HG02884 (cell line): Measurements from ENCODE around the gene PIK3C2B.

Experiments
- ATAC-seq: cut with Tn5 transposase; IDR thresholded peaks from one replicate; pipeline ENCODE4 v1.9.1; 2021; ENCODE audit warnings: mild to moderate bottlenecking, moderate library complexity; ENCODE audit not compliant: unreplicated experiment

The PIK3C2B gene

GRCh38 chr1:204478921-204479320, 15.7 kb downstream of the PIK3C2B start:
- no peak for ATAC-seq

DNA sequence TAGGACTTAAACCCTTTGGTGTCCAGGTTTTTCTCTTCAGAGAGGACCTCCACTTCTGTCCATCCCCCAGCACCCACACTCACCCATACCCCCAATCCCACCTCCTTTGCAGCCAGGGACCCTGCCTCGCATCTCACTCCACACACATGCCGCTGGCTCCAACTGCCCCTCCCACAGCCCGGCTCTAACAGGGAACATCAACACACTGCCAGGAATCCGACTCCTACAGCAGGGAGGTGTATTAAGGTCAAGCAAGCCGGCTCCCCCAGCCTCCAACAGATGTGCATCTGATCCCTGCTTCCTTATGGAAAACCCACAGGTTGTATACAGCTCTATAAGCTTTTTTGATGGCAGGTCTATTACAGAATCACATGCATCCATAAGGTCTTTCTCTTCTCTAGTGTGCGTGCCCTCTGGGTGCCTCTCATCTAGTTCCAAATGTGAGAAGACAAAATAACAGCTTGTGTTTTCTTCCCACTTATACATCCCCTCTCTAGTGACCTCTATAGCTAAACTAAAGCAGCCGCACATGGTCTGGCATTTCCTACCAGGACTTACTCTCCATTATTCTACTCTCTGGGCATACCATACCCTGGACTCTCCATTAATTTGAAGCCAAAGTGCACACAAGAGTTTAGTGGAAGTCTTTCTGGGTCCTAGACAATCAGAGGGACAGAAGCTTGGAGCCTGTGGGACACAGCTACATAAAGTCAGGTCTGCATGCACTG, 16.3 kb downstream of the PIK3C2B start:
- ATAC-seq: no peak

DNA sequence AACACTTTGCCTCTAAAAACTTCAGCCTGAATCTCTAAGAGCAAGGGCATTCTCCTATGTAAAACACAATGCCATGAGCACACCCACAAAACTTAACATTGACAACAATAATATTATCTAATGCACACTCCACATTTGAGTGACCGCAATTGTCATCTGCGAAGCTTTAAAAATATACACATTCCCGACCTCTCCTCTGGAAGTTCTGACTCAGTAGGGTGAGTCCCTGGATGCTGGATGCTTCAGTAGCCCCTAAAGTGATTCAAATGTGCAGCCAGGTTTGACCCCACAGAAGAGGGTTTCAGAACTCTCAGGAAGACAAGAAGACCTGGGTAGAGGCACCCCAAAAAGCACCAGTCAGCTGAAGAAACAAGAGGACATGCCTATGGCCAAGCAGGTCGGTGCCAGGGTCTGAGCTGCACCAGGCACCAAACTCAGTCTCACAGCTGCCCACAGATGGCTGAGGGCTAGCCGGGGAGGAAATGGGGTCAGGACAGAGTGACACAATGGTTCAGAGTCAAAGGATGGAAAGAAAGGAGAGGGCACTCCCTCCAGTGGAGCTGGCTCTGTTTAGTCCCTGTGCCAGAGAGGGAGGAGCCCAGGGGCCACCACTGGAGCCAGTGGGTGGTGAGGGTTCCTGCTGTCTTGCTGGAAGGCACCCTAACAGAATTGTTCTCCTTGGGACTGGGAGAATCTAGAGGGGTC, 17.4 kb downstream of the PIK3C2B start:
- ATAC-seq: no peak

- ATAC-seq: no peak
These were observed 18.0 kb downstream of the PIK3C2B start for GRCh38 chr1:204476563-204476962.

DNA sequence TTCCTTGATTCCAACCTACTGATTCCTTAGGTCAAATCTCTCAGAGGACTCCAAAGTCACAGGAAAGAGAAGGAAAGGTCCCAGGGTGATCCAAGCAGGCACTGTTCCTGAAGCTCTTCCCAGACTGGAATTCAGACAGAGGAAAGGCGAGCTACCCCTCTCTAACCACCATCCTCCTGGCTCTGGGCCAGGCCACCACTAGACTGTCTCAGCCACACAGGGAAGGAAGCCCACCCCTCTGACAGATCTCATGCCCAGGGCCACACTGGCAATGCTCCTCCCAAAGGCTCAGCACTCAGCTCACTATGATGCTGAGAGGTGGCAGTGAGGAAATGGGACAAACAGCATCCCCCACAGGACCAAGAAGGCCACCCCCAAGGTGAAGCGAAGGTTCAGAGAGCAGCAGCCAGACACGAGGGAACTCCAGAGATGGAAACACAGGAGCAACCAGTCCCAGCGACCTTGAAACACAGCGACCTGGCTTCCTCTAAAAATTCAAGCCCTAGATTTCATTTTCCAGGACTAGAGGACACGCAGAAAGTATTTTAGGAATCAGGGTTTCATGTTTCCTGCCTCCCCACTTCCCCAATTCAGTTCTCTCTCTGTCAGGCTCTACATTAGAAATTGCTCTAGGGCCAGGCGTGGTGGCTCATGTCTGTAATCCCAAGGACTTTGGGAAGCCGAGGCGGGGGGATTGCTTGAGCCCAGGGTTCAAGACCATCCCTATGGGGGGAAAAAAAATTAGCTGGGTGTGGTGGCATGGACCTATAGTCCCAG, 18.8 kb downstream of the PIK3C2B start:
- no peak for ATAC-seq

DNA sequence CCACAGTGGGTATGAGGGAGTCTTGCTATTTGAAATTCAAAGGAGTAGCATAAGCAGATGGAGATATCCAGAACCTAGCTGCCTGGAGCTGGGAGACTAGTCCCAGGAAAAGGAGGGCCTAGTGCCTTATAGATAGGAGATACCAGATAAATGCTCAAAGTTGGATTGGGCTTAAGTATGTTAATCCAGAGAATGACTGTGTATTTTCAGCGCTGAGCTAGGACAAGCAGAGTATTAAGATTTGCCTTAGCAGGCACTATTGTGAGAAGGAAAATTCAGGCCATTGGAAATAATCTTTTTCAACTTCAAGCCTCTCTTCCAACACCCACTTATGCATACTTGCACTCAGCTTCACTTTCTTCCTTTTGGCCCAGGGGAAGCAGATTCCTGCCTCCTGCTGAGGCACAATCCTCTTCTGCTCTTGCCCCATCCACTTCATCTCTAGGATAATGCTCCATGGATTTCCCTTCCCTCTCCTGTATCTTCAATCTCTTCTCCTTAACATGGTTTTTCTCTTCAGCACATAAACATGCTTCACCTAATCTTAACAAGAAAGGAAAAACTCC, 21.1 kb downstream of the PIK3C2B start:
- ATAC-seq: no peak

- ATAC-seq: no peak
These were observed 21.9 kb downstream of the PIK3C2B start for GRCh38 chr1:204472660-204473059.

GRCh38 chr1:204471687-204472086, 22.9 kb downstream of the PIK3C2B start:
- ATAC-seq: no peak

DNA sequence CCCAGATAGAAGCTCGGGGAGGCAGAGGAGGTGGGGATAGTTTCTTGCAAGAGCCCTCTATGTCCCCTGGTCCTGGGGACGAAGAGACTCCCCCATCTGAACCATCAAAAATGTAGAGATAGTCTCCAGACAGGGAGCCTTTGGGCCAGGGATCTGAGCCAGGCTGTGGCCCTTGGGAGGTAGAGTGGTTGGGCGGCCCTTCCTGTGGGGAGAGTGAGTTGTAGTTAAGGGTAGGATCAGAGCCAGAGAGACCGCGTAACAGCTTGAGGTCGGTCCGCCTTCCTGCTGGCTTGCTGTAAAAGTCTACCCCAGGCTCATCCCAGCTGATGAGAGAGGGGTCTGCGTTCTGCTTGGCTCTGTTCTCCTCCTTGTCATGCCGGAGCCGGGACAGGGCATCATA, 25.3 kb downstream of the PIK3C2B start:
- ATAC-seq: no peak

- no peak for ATAC-seq
These were observed 25.8 kb downstream of the PIK3C2B start for GRCh38 chr1:204468766-204469302.

- ATAC-seq: no peak
These were observed 26.4 kb downstream of the PIK3C2B start for GRCh38 chr1:204468206-204468605.

- no peak for ATAC-seq
These were observed 27.9 kb downstream of the PIK3C2B start for GRCh38 chr1:204466416-204467405.

- ATAC-seq: peak; percentile 49
These were observed 28.8 kb downstream of the PIK3C2B start for GRCh38 chr1:204465546-204466415.

DNA sequence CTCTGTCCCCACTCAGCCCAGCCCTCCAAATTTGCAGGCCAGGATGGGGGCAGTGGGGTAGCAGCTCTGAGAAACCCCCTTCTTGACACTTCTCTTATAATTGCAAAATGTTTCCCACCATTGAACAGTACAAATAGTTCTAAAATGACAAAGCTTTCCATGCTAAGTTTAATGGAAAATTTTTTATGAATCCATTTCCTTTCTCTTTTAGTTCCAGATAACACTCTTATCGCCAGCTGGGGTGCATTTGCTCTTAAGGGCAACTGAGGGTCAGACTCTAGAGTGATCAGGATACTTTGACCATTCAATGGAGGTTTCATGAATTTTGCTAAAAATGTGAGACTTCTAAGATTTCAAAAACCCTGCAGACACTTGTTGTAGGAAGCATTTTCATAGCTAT, 29.9 kb downstream of the PIK3C2B start:
- no peak for ATAC-seq

GRCh38 chr1:204464187-204464631, 30.4 kb downstream of the PIK3C2B start:
- ATAC-seq: no peak

DNA sequence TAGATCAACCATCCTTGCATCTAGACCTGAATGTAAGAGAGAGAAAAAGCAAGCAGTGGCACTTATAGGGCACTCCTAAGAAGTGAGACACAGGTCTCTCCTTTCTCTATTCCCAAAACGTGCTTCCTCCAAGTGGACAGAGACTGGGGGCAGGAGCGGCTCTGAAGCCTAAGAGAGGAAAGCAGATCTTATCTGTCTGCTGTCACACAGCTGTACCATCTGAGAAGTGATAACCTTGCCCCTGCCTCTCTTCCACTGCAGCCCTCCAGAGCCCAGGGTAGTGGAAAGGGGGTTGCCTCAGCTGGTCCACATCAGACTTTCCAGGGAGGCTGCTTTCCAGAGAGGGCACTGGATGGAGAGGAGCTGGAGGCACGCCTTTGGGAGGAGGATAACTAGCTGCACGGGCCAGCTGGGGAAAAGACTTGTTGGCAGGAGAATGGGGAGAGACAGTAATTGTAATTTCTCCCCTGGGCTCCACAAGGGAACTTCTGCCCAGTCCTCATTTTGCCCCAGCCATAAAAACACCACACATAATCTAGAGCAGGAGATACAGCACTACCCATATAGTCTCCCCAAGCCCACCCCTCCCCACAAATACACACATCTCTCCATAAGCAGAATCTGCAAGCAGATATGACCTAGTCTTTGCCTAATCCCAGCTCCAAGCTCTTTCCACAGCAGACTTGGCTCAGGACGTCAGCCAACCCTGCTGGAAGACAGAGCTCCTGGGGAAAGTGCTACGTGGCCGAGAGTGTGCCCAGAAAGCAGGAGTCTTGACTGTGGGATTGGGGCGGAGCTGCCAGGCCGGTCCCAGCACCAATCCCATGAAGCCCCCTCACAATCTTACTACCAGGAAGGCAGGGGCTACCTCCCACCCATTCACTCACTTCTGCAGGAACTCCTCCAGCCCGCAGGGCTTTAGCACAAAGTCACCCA, 31.2 kb downstream of the PIK3C2B start:
- no peak for ATAC-seq

- ATAC-seq: no peak
These were observed 32.4 kb downstream of the PIK3C2B start for GRCh38 chr1:204462229-204462561.
